Spleen (tissue), 11 donors: Measurements from ENCODE around the gene ZNF438. TPM values are rescaled to one million over a fixed set of nuclear protein-coding genes. Genes with fewer than 3 reads are reported as not detected.

ENCODE experiments used
- DNase-seq: peaks from one replicate; pipeline ENCODE4 v3.0.0-alpha.2; 2020
- H3K27ac ChIP-seq, 8 donors: fragments of 200-600 bp; sonication (generic) in 7 of 8; 1 replicate in 4 of 8; 2 replicates in 4 of 8; pipeline versions ENCODE4 v1.5.0 to v1.8.0; 2016 to 2021; ENCODE audit warnings: inconsistent platforms in 4 of 8, mild to moderate bottlenecking in 4 of 8, moderate library complexity in 1 of 8
- H3K27me3 ChIP-seq, 7 donors: fragments of 200-600 bp; sonication (generic) in 6 of 7; replicated peaks in 1 of 7; 1 replicate in 4 of 7; 2 replicates in 3 of 7; pipeline versions ENCODE4 v1.5.0 to v1.8.0; 2016 to 2021; ENCODE audit warnings: inconsistent platforms in 3 of 7, mild to moderate bottlenecking in 1 of 7
- H3K36me3 ChIP-seq, 6 donors: fragments of 200-600 bp; sonication (generic) in 5 of 6; 1 replicate in 4 of 6; 2 replicates in 2 of 6; pipeline versions ENCODE4 v1.5.0 to v1.8.0; 2016 to 2021; ENCODE audit warnings: inconsistent platforms in 2 of 6
- H3K4me1 ChIP-seq, 6 donors: fragments of 200-600 bp; sonication (generic) in 5 of 6; 1 replicate in 3 of 6; 2 replicates in 3 of 6; pipeline versions ENCODE4 v1.5.0 to v1.8.0; 2016 to 2021; ENCODE audit warnings: inconsistent platforms in 3 of 6
- H3K4me3 ChIP-seq, 8 donors: fragments of 200-600 bp; sonication (generic) in 7 of 8; 1 replicate in 4 of 8; 2 replicates in 4 of 8; pipeline versions ENCODE4 v1.5.0 to v1.8.0; 2016 to 2021; ENCODE audit warnings: inconsistent platforms in 4 of 8, mild to moderate bottlenecking in 4 of 8, moderate library complexity in 2 of 8
- H3K9me3 ChIP-seq, 8 donors: fragments of 200-600 bp; sonication (generic) in 7 of 8; 1 replicate in 4 of 8; 2 replicates in 4 of 8; pipeline versions ENCODE4 v1.5.0 to v1.8.0; 2016 to 2021; ENCODE audit warnings: inconsistent platforms in 4 of 8
- POLR2A ChIP-seq, 3 donors: fragments of 450-650 bp; IDR thresholded peaks; one replicate each; pipeline ENCODE4 v1.5.1; 2017; ENCODE audit warnings: antibody characterized with exemption in 3 of 3, mild to moderate bottlenecking in 1 of 3
- POLR2AphosphoS5 ChIP-seq, 3 donors: sonication (generic); formaldehyde crosslinking; IDR thresholded peaks; one replicate each; pipeline ENCODE4 v1.5.1; 2017; ENCODE audit warnings: antibody characterized with exemption in 3 of 3
- WGBS, 5 donors: extraction: QIAGEN DNeasy Blood & Tissue Kit in 3 of 5; methylation state at CpG; one replicate each; pipeline versions ENCODE4 v1.1.5 to v1.1.7; 2013 to 2018; 5-methylcytosine and 5-hydroxymethylcytosine counted together
- intact Hi-C: fragments of 100-400 bp; cut with DNase I; formaldehyde crosslinking; loops from one replicate; pipeline ENCODE4 v1.15.0; 2023; ENCODE audit warnings: low total_unique reads
- polyA plus RNA-seq, 3 donors: library from polyadenylated mRNA; stranded (reverse); fragments of 200-250 nt; gene quantifications; one replicate each; pipeline ENCODE4 v1.2.1, GENCODE V29; 2013
- total RNA-seq, 7 donors: library from RNA; depleted of rRNA in 3 of 7; stranded (reverse); fragments of >200 nt in 3 of 7; fragmentation: NEBNext Ultra II Directional in 4 of 7; extraction: Animal tissue kit (Norgen Biotek cat#: 25700) in 4 of 7; gene quantifications; one replicate each; pipeline versions ENCODE4 v1.1.0 to v1.2.1, GENCODE V29; 2016 to 2021
- TF ChIP-seq, protein P1 (sequence below), 11 experiments: fragments of 200-600 bp in 7 of 11; fragments of 450-650 bp in 4 of 11; sonication (generic) in 4 of 11; IDR thresholded peaks in 8 of 11; conservative IDR thresholded peaks in 3 of 11; 1 replicate in 7 of 11; 2 replicates in 4 of 11; pipeline versions ENCODE4 v1.4.0 to v1.8.0; 2016 to 2021; ENCODE audit warnings: antibody characterized with exemption in 11 of 11, inconsistent platforms in 4 of 11, mild to moderate bottlenecking in 1 of 11
- donor health status: healthy with polysubstance abuse.
- donor health status: DM: no; HTN: no; CAD: no; lungs with moderate emphysema.
- donor health status: DM: no; HTN: no; CAD: no.
- donor health status: Bipolar disorder and iron deficiency.
- donor health status: healthy.
- donor health status: DM: no; HTN: no; CAD: no.
- donor health status: DM: yes; HTN: yes; CAD: no.

Gene ZNF438
- total and polyA plus RNA-seq, 10 donors, result 4.4 to 23.1 (median 13.9) TPM

DNA sequence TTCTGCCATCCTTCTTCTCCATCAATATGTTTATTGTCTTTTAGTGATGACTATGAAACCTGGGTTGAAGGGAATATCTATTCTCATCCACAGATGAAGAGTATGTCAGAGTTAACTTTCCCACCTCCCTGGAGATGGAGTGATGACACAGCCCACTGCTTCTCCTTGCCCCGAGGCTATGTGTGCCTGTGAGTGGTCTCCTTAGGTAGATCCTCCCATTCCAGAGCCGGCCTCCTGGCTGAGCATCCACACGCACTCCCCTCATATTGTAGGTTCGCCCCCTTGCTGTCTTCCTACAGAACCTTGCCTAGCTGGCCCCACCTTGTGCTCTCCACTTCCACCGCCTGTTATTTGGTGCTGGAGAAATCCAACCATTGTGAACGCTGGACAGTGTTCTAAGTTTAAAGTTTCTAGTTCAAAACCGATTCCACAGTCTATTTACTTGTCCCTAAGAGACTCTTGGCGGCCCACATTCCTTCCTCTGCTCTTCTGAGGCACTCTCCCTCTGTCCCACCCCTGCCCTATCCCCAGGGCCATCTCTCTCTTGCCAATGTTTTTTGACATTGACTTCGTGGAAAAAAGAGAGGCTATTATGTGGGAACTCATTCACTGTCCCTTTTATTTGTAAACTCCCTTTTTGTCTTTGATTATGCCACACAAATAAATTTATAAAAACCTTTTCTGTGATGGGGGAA is 168.0 kb downstream of the ZNF438 start:
- WGBS, 5 donors, result 85 to 95% (median 87%) methylated on average over 9 of the region's 9 CpGs
- TF ChIP-seq, protein P1, sequence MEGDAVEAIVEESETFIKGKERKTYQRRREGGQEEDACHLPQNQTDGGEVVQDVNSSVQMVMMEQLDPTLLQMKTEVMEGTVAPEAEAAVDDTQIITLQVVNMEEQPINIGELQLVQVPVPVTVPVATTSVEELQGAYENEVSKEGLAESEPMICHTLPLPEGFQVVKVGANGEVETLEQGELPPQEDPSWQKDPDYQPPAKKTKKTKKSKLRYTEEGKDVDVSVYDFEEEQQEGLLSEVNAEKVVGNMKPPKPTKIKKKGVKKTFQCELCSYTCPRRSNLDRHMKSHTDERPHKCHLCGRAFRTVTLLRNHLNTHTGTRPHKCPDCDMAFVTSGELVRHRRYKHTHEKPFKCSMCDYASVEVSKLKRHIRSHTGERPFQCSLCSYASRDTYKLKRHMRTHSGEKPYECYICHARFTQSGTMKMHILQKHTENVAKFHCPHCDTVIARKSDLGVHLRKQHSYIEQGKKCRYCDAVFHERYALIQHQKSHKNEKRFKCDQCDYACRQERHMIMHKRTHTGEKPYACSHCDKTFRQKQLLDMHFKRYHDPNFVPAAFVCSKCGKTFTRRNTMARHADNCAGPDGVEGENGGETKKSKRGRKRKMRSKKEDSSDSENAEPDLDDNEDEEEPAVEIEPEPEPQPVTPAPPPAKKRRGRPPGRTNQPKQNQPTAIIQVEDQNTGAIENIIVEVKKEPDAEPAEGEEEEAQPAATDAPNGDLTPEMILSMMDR (IDR thresholded peaks at IDR 0.05 in 8 of 11, conservative IDR thresholded peaks at IDR 0.05 in 3 of 11), result no peak
- no peak for TF ChIP-seq POLR2A (IDR thresholded peaks at IDR 0.05)
- no peak for TF ChIP-seq POLR2AphosphoS5 (IDR thresholded peaks at IDR 0.05)
- Histone ChIP-seq H3K4me3 (no peak overlapping the region), H3K27ac (no peak overlapping the region), H3K36me3 (peaks cover 0 to 3% (median 0%) of the 10 kb centered on the region in 6 donors), H3K4me1 (peaks cover 0 to 30% (median 7%) of the 10 kb centered on the region in 6 donors), H3K9me3 (no peaks in the 10 kb centered on the region), H3K27me3 (no peaks in the 10 kb centered on the region)
- DNase-seq, result no peak
- intact Hi-C loops, result no loop called here

DNA sequence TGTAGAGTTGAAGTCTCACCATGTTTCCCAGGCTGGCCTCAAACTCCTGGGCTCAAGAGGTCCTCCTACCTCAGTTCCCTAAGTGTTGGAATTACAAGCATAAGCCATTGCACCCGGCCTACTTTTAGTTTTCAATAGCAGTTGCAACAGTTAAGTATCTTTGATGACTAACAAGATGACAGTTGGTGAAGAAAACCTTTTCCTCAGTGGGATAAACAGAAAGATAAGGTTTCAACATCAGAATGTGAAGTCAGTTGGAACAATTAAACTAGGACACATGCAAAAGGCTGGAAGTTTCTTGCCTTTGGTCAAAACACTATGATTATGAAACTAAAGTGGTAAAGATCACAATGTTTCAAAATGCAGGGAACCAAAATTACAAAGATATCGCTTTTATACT is 169.2 kb downstream of the ZNF438 start:
- DNase-seq, result no peak
- Histone ChIP-seq H3K36me3 (no peaks in the 10 kb centered on the region), H3K27ac (no peak overlapping the region), H3K4me1 (peaks cover 0 to 42% (median 12%) of the 10 kb centered on the region in 6 donors), H3K4me3 (no peak overlapping the region), H3K27me3 (no peaks in the 10 kb centered on the region), H3K9me3 (no peaks in the 10 kb centered on the region)
- intact Hi-C loops, result no loop called here
- no peak for TF ChIP-seq POLR2A (IDR thresholded peaks at IDR 0.05)
- no peak for TF ChIP-seq POLR2AphosphoS5 (IDR thresholded peaks at IDR 0.05)
- TF ChIP-seq, protein P1 (IDR thresholded peaks at IDR 0.05 in 8 of 11, conservative IDR thresholded peaks at IDR 0.05 in 3 of 11), result no peak
- 49 to 89% (median 71%) methylated on average over 2 of the region's 2 CpGs for WGBS, 5 donors

DNA sequence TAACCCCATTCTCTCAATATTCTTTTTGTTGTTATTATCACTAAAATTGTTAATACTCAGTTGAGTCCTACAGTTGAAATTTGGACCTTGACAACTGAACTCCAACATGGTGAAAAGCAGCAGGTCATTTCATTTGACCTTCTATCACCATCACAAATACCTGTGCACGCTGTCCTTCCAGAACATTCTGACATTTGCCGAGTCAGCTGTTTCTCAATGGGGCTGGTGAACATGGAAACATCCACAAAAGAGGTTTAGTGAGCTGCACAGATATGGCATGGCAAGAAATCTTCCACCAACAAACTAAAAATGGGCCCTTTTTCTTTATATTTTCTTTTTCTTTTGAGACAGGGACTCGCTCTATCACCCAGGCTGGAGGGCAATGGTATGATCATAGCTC is 169.7 kb downstream of the ZNF438 start:
- TF ChIP-seq POLR2A (IDR thresholded peaks at IDR 0.05) (no peak), POLR2AphosphoS5 (IDR thresholded peaks at IDR 0.05) (no peak)
- TF ChIP-seq, protein P1 (IDR thresholded peaks at IDR 0.05 in 8 of 11, conservative IDR thresholded peaks at IDR 0.05 in 3 of 11), result no peak
- intact Hi-C loops, result no loop called here
- DNase-seq, result no peak
- Histone ChIP-seq H3K9me3 (no peaks in the 10 kb centered on the region), H3K36me3 (no peaks in the 10 kb centered on the region), H3K4me3 (no peak overlapping the region), H3K27me3 (no peaks in the 10 kb centered on the region), H3K4me1 (peaks cover 0 to 47% (median 12%) of the 10 kb centered on the region in 6 donors), H3K27ac (no peak overlapping the region)
- WGBS, 5 donors, result 86 to 99% (median 88%) methylated on average over 3 of the region's 3 CpGs

DNA sequence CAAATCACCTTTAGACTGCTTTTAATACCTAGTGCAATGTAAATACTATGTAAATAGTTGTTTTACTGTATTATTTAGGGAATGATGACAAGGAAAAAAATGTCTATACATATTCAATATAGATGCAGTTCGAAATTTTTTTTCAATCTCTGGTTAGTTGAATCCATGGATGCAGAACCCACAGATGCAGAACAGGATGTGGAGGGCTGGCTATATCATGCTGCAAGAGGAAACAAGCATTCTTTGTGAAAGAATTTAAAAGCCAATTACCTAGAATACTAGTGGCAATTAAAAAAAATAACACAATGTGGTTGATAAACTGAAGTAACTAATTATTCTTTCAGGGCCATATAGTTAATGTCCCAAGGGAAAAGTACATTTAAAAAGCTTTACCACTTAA is 170.4 kb downstream of the ZNF438 start:
- intact Hi-C loops, result no loop called here
- TF ChIP-seq, protein P1 (IDR thresholded peaks at IDR 0.05 in 8 of 11, conservative IDR thresholded peaks at IDR 0.05 in 3 of 11), result no peak
- TF ChIP-seq POLR2AphosphoS5 (IDR thresholded peaks at IDR 0.05) (no peak), POLR2A (IDR thresholded peaks at IDR 0.05) (no peak)
- no peak overlapping the region for H3K4me3 ChIP-seq
- H3K27me3 ChIP-seq, result no peaks in the 10 kb centered on the region
- WGBS, 5 donors, result 23 to 40% (median 29%) methylated on average over 1 of the region's 1 CpG
- no peaks in the 10 kb centered on the region for H3K36me3 ChIP-seq
- H3K9me3 ChIP-seq, result no peaks in the 10 kb centered on the region
- no peak for DNase-seq
- H3K4me1 ChIP-seq, result peaks cover 0 to 51% (median 12%) of the 10 kb centered on the region in 6 donors
- H3K27ac ChIP-seq, result no peak overlapping the region
